ENCODE results near the gene TYRO3.
"Not testable (repeated sequence)": the region's sequence is repeated elsewhere in the genome, so short reads cannot be mapped to it uniquely, and the experiment has no call there.

Gene TYRO3

DNA sequence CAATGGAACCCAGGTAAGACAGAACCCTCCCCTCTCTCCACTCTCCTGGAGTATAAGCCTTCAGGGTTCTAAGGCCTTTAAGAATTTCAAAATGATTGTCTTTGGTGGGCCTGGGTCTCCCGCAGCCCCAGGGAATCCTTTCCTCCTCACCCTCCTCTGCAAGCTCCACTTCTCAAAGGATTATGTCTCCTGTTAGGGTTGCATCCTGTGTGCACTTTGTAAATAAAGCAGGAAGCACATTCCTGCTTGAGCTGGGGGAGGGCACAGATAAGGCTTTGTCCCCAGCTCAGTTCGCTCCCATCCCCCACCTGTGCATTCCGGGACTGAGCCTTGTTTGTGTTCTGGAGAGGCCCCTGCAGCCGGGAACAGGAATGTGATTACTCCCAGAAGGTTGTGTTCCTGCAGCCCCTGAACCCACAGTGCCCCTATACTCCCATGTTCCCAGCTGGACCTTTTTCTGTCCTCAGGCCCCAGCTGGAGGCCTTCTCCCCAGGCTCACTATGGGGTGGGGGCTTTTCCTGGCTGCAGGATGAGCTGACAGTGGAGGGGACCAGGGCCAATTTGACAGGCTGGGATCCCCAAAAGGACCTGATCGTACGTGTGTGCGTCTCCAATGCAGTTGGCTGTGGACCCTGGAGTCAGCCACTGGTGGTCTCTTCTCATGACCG, 9.5 kb downstream of the TYRO3 start:
- ATAC-seq (replicated peaks; ENCODE audit: extremely low read depth, poor library complexity, severe bottlenecking) (no peak), DNase-seq (ENCODE audit: low spot score in 2 of 2) (no peak)
- Mint-ChIP-seq H3K9me3 (no peaks in the 10 kb centered on the region), H3K4me1 (no peaks in the 10 kb centered on the region), H3K27me3 (peaks cover 4% of the 10 kb centered on the region), H3K36me3 (ENCODE audit: insufficient read depth) (no peaks in the 10 kb centered on the region), H3K4me3 (no peak overlapping the region), H3K27ac (ENCODE audit: low read depth) (no peak overlapping the region)

GRCh38 chr15:41569232-41569631, 10.2 kb downstream of the TYRO3 start:
- not testable (repeated sequence) for H3K27me3 Mint-ChIP-seq; DNase-seq (ENCODE audit: low spot score in 2 of 2); ATAC-seq (replicated peaks; ENCODE audit: extremely low read depth, poor library complexity, severe bottlenecking); H3K4me3 Mint-ChIP-seq; H3K36me3 Mint-ChIP-seq (ENCODE audit: insufficient read depth); H3K27ac Mint-ChIP-seq (ENCODE audit: low read depth); H3K4me1 Mint-ChIP-seq; H3K9me3 Mint-ChIP-seq

GRCh38 chr15:41570764-41571163, 11.8 kb downstream of the TYRO3 start:
- Mint-ChIP-seq H3K4me1 (no peaks in the 10 kb centered on the region), H3K36me3 (ENCODE audit: insufficient read depth) (no peaks in the 10 kb centered on the region), H3K27me3 (no peaks in the 10 kb centered on the region), H3K4me3 (no peak overlapping the region), H3K27ac (ENCODE audit: low read depth) (no peak overlapping the region), H3K9me3 (no peaks in the 10 kb centered on the region)
- no peak for ATAC-seq (replicated peaks; ENCODE audit: extremely low read depth, poor library complexity, severe bottlenecking)
- no peak for DNase-seq (ENCODE audit: low spot score in 2 of 2)

GRCh38 chr15:41571948-41572347, 12.9 kb downstream of the TYRO3 start:
- DNase-seq (ENCODE audit: low spot score in 2 of 2) (no peak), ATAC-seq (replicated peaks; ENCODE audit: extremely low read depth, poor library complexity, severe bottlenecking) (no peak)
- H3K4me1 Mint-ChIP-seq: no peaks in the 10 kb centered on the region
- H3K27ac Mint-ChIP-seq (ENCODE audit: low read depth): no peak overlapping the region
- no peaks in the 10 kb centered on the region for H3K27me3 Mint-ChIP-seq
- no peaks in the 10 kb centered on the region for H3K9me3 Mint-ChIP-seq
- no peak overlapping the region for H3K4me3 Mint-ChIP-seq
- H3K36me3 Mint-ChIP-seq (ENCODE audit: insufficient read depth): no peaks in the 10 kb centered on the region

GRCh38 chr15:41572866-41573265, 13.9 kb downstream of the TYRO3 start:
- no peaks in the 10 kb centered on the region for H3K9me3 Mint-ChIP-seq
- H3K36me3 Mint-ChIP-seq (ENCODE audit: insufficient read depth): no peaks in the 10 kb centered on the region
- ATAC-seq (replicated peaks; ENCODE audit: extremely low read depth, poor library complexity, severe bottlenecking) (no peak), DNase-seq (ENCODE audit: low spot score in 2 of 2) (no peak)
- H3K27ac Mint-ChIP-seq (ENCODE audit: low read depth): no peak overlapping the region
- no peak overlapping the region for H3K4me3 Mint-ChIP-seq
- H3K27me3 Mint-ChIP-seq: no peaks in the 10 kb centered on the region
- no peaks in the 10 kb centered on the region for H3K4me1 Mint-ChIP-seq

GRCh38 chr15:41573396-41573795, 14.4 kb downstream of the TYRO3 start:
- Mint-ChIP-seq H3K27me3 (no peaks in the 10 kb centered on the region), H3K4me1 (no peaks in the 10 kb centered on the region), H3K4me3 (no peak overlapping the region), H3K9me3 (no peaks in the 10 kb centered on the region), H3K27ac (ENCODE audit: low read depth) (no peak overlapping the region), H3K36me3 (ENCODE audit: insufficient read depth) (no peaks in the 10 kb centered on the region)
- ATAC-seq (replicated peaks; ENCODE audit: extremely low read depth, poor library complexity, severe bottlenecking) (no peak), DNase-seq (ENCODE audit: low spot score in 2 of 2) (no peak)

- Mint-ChIP-seq H3K9me3 (no peaks in the 10 kb centered on the region), H3K36me3 (ENCODE audit: insufficient read depth) (no peaks in the 10 kb centered on the region), H3K4me1 (no peaks in the 10 kb centered on the region), H3K27ac (ENCODE audit: low read depth) (no peak overlapping the region), H3K4me3 (no peak overlapping the region), H3K27me3 (no peaks in the 10 kb centered on the region)
- DNase-seq (ENCODE audit: low spot score in 2 of 2): no peak
- ATAC-seq (replicated peaks; ENCODE audit: extremely low read depth, poor library complexity, severe bottlenecking): no peak
Observed at GRCh38 chr15:41574158-41574557, 15.1 kb downstream of the TYRO3 start.

DNA sequence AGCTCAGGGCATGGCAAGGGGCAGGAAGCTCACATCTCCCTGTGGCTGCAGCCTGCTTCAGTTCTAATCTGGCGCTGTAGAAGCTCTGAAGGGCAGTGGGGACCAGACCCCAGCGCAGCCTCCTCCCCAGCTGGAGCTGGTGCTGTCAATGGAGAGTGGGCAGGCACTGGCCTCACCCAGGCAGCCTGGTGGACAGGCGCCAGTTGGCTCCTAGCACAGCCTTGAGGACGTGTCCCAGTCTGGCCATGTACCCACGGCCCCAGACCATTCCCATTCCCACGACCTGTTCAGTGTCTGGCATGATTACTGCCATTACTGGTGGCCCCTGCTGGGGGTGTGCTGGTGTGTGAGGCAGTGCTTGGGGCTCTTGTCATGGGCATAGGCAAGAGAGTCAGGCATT, 16.3 kb downstream of the TYRO3 start:
- no peak for ATAC-seq (replicated peaks; ENCODE audit: extremely low read depth, poor library complexity, severe bottlenecking)
- no peaks in the 10 kb centered on the region for H3K27me3 Mint-ChIP-seq

DNA sequence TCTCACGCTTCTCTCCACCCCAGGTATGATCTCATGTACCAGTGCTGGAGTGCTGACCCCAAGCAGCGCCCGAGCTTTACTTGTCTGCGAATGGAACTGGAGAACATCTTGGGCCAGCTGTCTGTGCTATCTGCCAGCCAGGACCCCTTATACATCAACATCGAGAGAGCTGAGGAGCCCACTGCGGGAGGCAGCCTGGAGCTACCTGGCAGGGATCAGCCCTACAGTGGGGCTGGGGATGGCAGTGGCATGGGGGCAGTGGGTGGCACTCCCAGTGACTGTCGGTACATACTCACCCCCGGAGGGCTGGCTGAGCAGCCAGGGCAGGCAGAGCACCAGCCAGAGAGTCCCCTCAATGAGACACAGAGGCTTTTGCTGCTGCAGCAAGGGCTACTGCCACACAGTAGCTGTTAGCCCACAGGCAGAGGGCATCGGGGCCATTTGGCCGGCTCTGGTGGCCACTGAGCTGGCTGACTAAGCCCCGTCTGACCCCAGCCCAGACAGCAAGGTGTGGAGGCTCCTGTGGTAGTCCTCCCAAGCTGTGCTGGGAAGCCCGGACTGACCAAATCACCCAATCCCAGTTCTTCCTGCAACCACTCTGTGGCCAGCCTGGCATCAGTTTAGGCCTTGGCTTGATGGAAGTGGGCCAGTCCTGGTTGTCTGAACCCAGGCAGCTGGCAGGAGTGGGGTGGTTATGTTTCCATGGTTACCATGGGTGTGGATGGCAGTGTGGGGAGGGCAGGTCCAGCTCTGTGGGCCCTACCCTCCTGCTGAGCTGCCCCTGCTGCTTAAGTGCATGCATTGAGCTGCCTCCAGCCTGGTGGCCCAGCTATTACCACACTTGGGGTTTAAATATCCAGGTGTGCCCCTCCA, 19.1 kb downstream of the TYRO3 start:
- H3K4me3 Mint-ChIP-seq: no peak overlapping the region
- H3K4me1 Mint-ChIP-seq: no peaks in the 10 kb centered on the region
- DNase-seq (ENCODE audit: low spot score in 2 of 2) (no peak), ATAC-seq (replicated peaks; ENCODE audit: extremely low read depth, poor library complexity, severe bottlenecking) (no peak)
- H3K9me3 Mint-ChIP-seq: no peaks in the 10 kb centered on the region
- no peak overlapping the region for H3K27ac Mint-ChIP-seq (ENCODE audit: low read depth)
- H3K36me3 Mint-ChIP-seq (ENCODE audit: insufficient read depth): no peaks in the 10 kb centered on the region
- peaks cover 20% of the 10 kb centered on the region for H3K27me3 Mint-ChIP-seq

More for the DNA sequence above, 16.3 kb downstream of the TYRO3 start:
- no peaks in the 10 kb centered on the region for H3K9me3 Mint-ChIP-seq
- DNase-seq (ENCODE audit: low spot score in 2 of 2): no peak
- H3K36me3 Mint-ChIP-seq (ENCODE audit: insufficient read depth): no peaks in the 10 kb centered on the region
- H3K4me3 Mint-ChIP-seq: no peak overlapping the region
- no peaks in the 10 kb centered on the region for H3K4me1 Mint-ChIP-seq
- no peak overlapping the region for H3K27ac Mint-ChIP-seq (ENCODE audit: low read depth)

- Mint-ChIP-seq H3K4me3 (no peak overlapping the region), H3K9me3 (no peaks in the 10 kb centered on the region), H3K36me3 (ENCODE audit: insufficient read depth) (no peaks in the 10 kb centered on the region), H3K27me3 (peaks cover 28% of the 10 kb centered on the region), H3K27ac (ENCODE audit: low read depth) (no peak overlapping the region), H3K4me1 (no peaks in the 10 kb centered on the region)
- ATAC-seq (replicated peaks; ENCODE audit: extremely low read depth, poor library complexity, severe bottlenecking) (no peak), DNase-seq (ENCODE audit: low spot score in 2 of 2) (no peak)
Observed at GRCh38 chr15:41578736-41579383, 19.8 kb downstream of the TYRO3 start.

DNA sequence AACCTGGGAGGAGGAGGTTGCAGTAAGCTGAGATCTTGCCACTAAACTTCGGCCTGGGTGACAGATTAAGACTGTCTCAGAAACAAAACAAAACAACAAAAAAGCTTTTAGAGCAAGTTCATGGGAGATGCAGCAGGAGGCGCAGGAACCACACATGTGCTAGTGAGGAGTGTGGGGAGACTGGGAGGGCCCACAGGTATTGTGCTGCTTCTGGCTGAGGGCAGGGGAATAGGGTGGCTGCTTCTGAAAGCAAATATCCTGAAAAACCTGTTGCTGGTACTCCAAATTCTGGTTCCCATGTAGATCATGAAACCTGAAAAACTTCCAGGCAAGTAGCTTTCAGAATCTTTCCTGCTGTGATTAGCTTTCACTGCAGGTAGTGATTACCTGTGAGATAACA, 22.1 kb downstream of the TYRO3 start:
- Mint-ChIP-seq H3K36me3 (ENCODE audit: insufficient read depth) (no peaks in the 10 kb centered on the region), H3K27me3 (peaks cover 50% of the 10 kb centered on the region), H3K9me3 (no peaks in the 10 kb centered on the region), H3K27ac (ENCODE audit: low read depth) (no peak overlapping the region), H3K4me3 (no peak overlapping the region), H3K4me1 (peaks cover 5% of the 10 kb centered on the region)
- ATAC-seq (replicated peaks; ENCODE audit: extremely low read depth, poor library complexity, severe bottlenecking): no peak
- DNase-seq (ENCODE audit: low spot score in 2 of 2): no peak

GRCh38 chr15:41583795-41584194, 24.8 kb downstream of the TYRO3 start:
- Mint-ChIP-seq H3K4me3 (no peak overlapping the region), H3K27ac (ENCODE audit: low read depth) (no peak overlapping the region), H3K27me3 (peaks cover 59% of the 10 kb centered on the region), H3K4me1 (peaks cover 5% of the 10 kb centered on the region), H3K9me3 (no peaks in the 10 kb centered on the region), H3K36me3 (ENCODE audit: insufficient read depth) (no peaks in the 10 kb centered on the region)
- ATAC-seq (replicated peaks; ENCODE audit: extremely low read depth, poor library complexity, severe bottlenecking) (no peak), DNase-seq (ENCODE audit: low spot score in 2 of 2) (no peak)
